Caco-2 (cell line): ENCODE results near the gene VPS13D. TPM values are rescaled to one million over a fixed set of nuclear protein-coding genes. Genes with fewer than 3 reads are reported as not detected.

Experiments
- BruUV-seq: library from RNA; stranded (reverse); fragments of 400-500 nt; replicated peaks from 2 replicates; lab custom pipeline; 2021; lab: Mats Ljungman, UMichigan
- CTCF ChIA-PET: fragments of 300-600 bp; sonication (Branson Sonifier 250); formaldehyde crosslinking; loops from one replicate; lab custom pipeline; 2022; ENCODE audit warnings: antibody characterized with exemption; lab: Charles Lee
- POLR2A ChIA-PET: fragments of 300-600 bp; sonication (Branson Sonifier 250); formaldehyde crosslinking; loops from one replicate; lab custom pipeline; 2022; ENCODE audit warnings: antibody characterized with exemption; lab: Charles Lee
- DNase-seq, 2 experiments: peaks; one replicate each; pipeline versions ENCODE4 v3.0.0 to v3.0.0-alpha.2; 2020 to 2022
- H3K27me3 ChIP-seq: replicated peaks from 2 replicates; pipeline ENCODE4 v1.6.0; 2011; ENCODE audit warnings: low read length; ENCODE audit not compliant: control insufficient read depth, insufficient read depth
- H3K36me3 ChIP-seq: 2 replicates; pipeline ENCODE4 v1.5.1; 2011; ENCODE audit warnings: low read length; ENCODE audit not compliant: control insufficient read depth, insufficient read depth
- H3K4me1 ChIP-seq: fragments of 250-450 bp; sonication (Bioruptor Pico); 2 replicates; pipeline ENCODE4 v1.5.1; 2020; ENCODE audit warnings: mild to moderate bottlenecking
- H3K4me3 ChIP-seq: 2 replicates; pipeline ENCODE4 v1.5.1; 2011; ENCODE audit warnings: low read depth, mild to moderate bottlenecking, control low read depth, low read length
- H3K9me3 ChIP-seq: fragments of 250-450 bp; sonication (Bioruptor Pico); 2 replicates; pipeline ENCODE4 v1.5.1; 2020; ENCODE audit warnings: mild to moderate bottlenecking, moderate library complexity
- H3K27ac Mint-ChIP-seq: one replicate; pipeline ENCODE4 v1.8.0; 2022; ENCODE audit warnings: mixed read lengths; ENCODE audit not compliant: unreplicated experiment
- H3K27me3 Mint-ChIP-seq: one replicate; pipeline ENCODE4 v1.8.0; 2022; ENCODE audit warnings: mixed read lengths; ENCODE audit not compliant: insufficient read depth, unreplicated experiment
- H3K36me3 Mint-ChIP-seq: one replicate; pipeline ENCODE4 v1.8.0; 2022; ENCODE audit warnings: mild to moderate bottlenecking, mixed read lengths; ENCODE audit not compliant: insufficient read depth, unreplicated experiment
- H3K4me1 Mint-ChIP-seq: one replicate; pipeline ENCODE4 v1.8.0; 2022; ENCODE audit warnings: low read depth, mixed read lengths; ENCODE audit not compliant: unreplicated experiment
- H3K4me3 Mint-ChIP-seq: one replicate; pipeline ENCODE4 v1.8.0; 2022; ENCODE audit warnings: mild to moderate bottlenecking, moderate library complexity, mixed read lengths; ENCODE audit not compliant: unreplicated experiment
- H3K9me3 Mint-ChIP-seq: one replicate; pipeline ENCODE4 v1.8.0; 2022; ENCODE audit warnings: mixed read lengths; ENCODE audit not compliant: unreplicated experiment
- CTCF ChIP-seq, 2 experiments: fragments of 200-600 bp in 1 of 2; IDR thresholded peaks; 1 replicate in 1 of 2; 2 replicates in 1 of 2; pipeline versions ENCODE4 v1.5.1 to v1.8.0; 2011 to 2022; ENCODE audit warnings: antibody characterized with exemption in 1 of 2, control low read depth in 1 of 2, inconsistent platforms in 1 of 2, low read depth in 1 of 2, low read length in 1 of 2, mild to moderate bottlenecking in 1 of 2, moderate library complexity in 1 of 2; ENCODE audit not compliant: insufficient read depth in 1 of 2, severe bottlenecking in 1 of 2, unreplicated experiment in 1 of 2
- intact Hi-C: fragments of 100-400 bp; cut with micrococcal nuclease; formaldehyde crosslinking; loops from one replicate; pipeline ENCODE4 v1.10.0; 2022; ENCODE audit not compliant: unreplicated experiment
- total RNA-seq: library from RNA; stranded (reverse); gene quantifications from 2 replicates; pipeline ENCODE4 v1.2.3, GENCODE V29; 2022

The VPS13D gene
- total RNA-seq, 1 experiment from 2014 or later = 25.6 TPM

- Histone ChIP-seq H3K27me3 (no peaks in the 10 kb centered on the region), H3K36me3 (no peaks in the 10 kb centered on the region; the same call in 1 of the 2 replicates), H3K9me3 (no peaks in the 10 kb centered on the region), H3K4me1 (no peaks in the 10 kb centered on the region), H3K4me3 (no peak overlapping the region)
- H3K36me3 Mint-ChIP-seq = peaks cover 5% of the 10 kb centered on the region
- ChIA-PET POLR2A (no interaction called here), CTCF (no interaction called here)
- H3K9me3 Mint-ChIP-seq = no peaks in the 10 kb centered on the region
- H3K27ac Mint-ChIP-seq = no peak overlapping the region
- H3K4me1 Mint-ChIP-seq = no peaks in the 10 kb centered on the region
- no peaks in the 10 kb centered on the region for H3K27me3 Mint-ChIP-seq
- BruUV-seq = no TSS peak
- intact Hi-C loops = no loop called here
- TF ChIP-seq CTCF (IDR thresholded peaks at IDR 0.05; ENCODE audit: insufficient read depth in 1 of 2, low read depth in 1 of 2, low read length in 1 of 2, severe bottlenecking in 1 of 2, unreplicated experiment in 1 of 2) = no peak
- H3K4me3 Mint-ChIP-seq = no peak overlapping the region
- DNase-seq = no peak
Measured at GRCh38 chr1:12505639-12506280, 275.9 kb downstream of the VPS13D start.

GRCh38 chr1:12506281-12507280, 276.8 kb downstream of the VPS13D start:
- H3K4me3 ChIP-seq = no peak overlapping the region
- no peak for DNase-seq
- no TSS peak for BruUV-seq
- ChIA-PET POLR2A (no interaction called here), CTCF (no interaction called here)
- no peaks in the 10 kb centered on the region for H3K4me1 ChIP-seq
- H3K36me3 ChIP-seq = no peaks in the 10 kb centered on the region; the same call in 1 of the 2 replicates
- no peak for TF ChIP-seq CTCF (IDR thresholded peaks at IDR 0.05; ENCODE audit: insufficient read depth in 1 of 2, low read depth in 1 of 2, low read length in 1 of 2, severe bottlenecking in 1 of 2, unreplicated experiment in 1 of 2)
- H3K27me3 Mint-ChIP-seq = no peaks in the 10 kb centered on the region
- H3K27ac Mint-ChIP-seq = no peak overlapping the region
- H3K27me3 ChIP-seq = no peaks in the 10 kb centered on the region
- no peaks in the 10 kb centered on the region for H3K4me1 Mint-ChIP-seq
- H3K9me3 Mint-ChIP-seq = no peaks in the 10 kb centered on the region
- H3K9me3 ChIP-seq = no peaks in the 10 kb centered on the region
- H3K36me3 Mint-ChIP-seq = peaks cover 5% of the 10 kb centered on the region
- intact Hi-C loops = no loop called here
- no peak overlapping the region for H3K4me3 Mint-ChIP-seq

- Mint-ChIP-seq H3K4me3 (no peak overlapping the region), H3K27ac (no peak overlapping the region), H3K4me1 (no peaks in the 10 kb centered on the region), H3K27me3 (no peaks in the 10 kb centered on the region), H3K36me3 (peaks cover 5% of the 10 kb centered on the region), H3K9me3 (no peaks in the 10 kb centered on the region)
- no peak overlapping the region for H3K4me3 ChIP-seq
- POLR2A ChIA-PET = no interaction called here
- no peaks in the 10 kb centered on the region for H3K27me3 ChIP-seq
- H3K4me1 ChIP-seq = no peaks in the 10 kb centered on the region
- no peak for TF ChIP-seq CTCF (IDR thresholded peaks at IDR 0.05; ENCODE audit: insufficient read depth in 1 of 2, low read depth in 1 of 2, low read length in 1 of 2, severe bottlenecking in 1 of 2, unreplicated experiment in 1 of 2)
- no peak for DNase-seq
- H3K9me3 ChIP-seq = no peaks in the 10 kb centered on the region
- intact Hi-C loops = no loop called here
- no peaks in the 10 kb centered on the region; the same call in 1 of the 2 replicates for H3K36me3 ChIP-seq
- CTCF ChIA-PET = no interaction called here
- no TSS peak for BruUV-seq
Measured at GRCh38 chr1:12507631-12508030, 277.8 kb downstream of the VPS13D start.
